Measurements from ENCODE around the gene MN1.

The MN1 gene

DNA sequence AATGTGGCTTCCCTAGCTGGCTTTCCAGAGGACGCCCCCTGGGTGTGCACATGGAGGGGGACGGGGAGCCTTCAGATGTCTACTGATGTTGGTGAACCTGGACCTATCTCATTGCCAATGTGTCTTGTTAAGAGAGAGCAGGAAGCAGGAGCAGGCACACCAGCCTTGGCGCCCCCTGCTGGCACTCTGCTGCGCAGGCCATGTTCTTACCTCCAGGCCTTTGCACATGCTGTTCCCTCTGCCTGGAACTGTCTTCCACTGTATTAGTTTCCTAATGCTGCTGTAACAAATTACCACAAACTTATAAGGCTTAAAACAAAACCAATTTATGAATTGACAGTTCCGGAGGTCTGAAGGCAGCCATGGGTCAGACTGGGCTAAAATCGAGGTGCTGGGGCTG, 23.6 kb upstream of the MN1 start:
- DNase-seq, result peak; percentile 49

DNA sequence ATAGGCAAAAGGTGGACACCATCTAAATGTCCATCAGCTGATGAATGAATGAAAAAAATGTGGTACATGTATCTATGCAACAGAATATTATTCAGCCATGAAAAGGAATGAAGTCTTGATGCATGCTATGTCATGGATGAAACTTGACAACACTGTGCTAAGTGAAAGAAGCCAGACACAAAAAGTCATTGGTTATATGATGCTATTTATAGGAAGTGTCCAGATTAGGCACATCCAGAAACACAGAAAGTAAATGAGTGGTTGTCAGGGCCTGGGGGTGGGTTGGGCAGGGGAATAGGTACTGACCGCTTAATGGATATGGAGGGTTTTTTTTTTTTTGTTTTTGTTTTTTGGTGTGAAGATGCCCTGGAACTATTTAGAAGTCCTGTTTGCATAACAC, 21.7 kb upstream of the MN1 start:
- DNase-seq, result no peak

DNA sequence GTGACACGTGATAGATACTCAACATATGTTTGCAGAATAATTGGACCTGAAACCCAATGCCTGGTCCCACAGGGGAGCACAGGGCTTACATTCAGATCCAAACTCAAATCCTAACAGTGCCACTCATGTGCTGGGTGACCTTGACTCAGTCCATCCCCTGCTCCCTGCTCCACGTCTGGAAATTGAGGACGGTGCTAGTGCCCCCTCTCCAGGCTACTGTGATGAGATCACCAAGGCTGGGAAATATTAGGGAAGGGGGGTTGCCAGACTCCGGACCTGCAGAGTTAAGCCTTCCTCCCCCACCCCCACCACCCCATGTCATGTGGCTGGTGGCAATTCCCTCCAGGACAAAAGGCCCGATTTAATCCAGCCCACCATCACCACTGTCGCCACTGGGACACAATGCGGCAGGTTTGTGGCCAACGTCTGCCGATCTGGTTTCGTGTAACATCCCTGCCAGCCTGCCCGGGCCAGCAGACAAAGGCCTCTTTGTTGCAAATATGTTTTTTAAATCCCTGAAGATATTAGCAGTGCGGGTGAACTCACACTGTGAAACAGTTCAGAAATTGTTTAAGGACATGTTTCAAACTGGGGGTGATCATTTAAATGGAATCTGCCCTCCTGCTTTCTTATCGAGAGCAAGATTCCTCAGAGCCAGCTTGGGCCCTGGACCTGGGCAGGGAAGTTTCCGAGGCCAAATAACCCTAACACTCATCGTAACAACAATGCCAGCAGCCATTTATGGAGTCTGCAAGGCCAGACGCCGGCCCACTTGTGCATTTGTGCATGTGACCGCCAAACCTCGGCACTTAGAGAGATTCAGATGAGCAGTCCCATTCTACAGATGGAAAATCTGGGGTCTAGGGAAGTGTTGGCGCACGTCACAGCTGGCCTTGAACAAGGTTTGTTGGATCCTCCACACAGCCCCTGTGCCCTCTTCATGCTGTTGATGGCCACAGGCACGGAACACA, 19.6 kb upstream of the MN1 start:
- no peak for DNase-seq

DNA sequence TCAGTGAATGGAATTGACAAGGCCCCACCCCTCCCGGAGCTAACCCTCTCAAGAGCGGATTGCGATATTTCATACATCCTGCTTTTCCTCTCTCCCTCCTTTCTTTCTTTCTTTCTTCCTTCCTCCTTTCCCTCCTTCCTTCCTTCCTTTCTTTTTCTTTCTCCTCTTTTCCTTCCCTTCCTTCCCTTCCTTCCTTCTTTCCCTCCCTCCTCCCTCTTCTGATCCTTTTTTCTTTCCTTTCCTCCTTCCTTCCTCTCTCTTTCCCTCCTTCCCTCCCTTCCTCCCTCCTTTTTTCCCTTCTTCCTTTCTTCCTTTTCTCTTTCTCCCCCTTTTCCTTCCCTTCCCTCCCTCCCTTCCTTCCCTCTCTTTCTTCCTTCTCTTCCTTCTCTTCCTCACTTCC, 15.0 kb upstream of the MN1 start:
- no peak for DNase-seq

DNA sequence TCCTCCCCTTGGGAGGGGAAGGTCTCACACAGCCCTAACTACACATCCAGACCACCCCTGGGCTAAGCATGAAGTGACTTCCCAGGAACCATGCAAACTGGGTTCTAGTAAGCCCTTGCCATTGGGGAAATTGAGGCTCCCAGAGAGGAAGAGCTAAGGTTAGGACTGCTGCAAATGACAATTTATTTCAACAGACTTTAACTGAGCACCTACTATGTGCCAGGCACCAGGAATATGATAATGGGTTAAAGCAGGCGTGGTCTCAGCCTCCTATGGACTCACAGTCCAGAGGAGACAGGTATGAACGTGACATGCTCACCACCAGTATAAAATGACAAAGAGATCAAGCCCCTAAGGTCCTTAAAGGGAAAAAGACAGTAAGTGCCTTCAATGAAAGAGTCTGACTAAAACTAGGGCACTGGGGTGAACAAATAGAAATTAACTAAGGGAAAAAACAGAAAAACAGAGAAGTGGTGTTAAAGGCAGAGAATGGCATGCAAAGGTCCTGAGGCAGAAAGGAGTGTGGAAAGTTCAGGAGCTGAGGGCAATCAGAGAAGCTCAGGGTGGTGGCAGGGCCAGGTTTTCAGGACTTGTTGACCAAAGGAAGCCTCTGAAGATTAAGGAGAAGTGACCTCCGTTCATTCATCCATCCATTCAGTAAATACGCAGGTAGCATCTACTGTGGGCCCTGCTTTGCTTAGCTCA, 14.4 kb upstream of the MN1 start:
- DNase-seq, result no peak

DNA sequence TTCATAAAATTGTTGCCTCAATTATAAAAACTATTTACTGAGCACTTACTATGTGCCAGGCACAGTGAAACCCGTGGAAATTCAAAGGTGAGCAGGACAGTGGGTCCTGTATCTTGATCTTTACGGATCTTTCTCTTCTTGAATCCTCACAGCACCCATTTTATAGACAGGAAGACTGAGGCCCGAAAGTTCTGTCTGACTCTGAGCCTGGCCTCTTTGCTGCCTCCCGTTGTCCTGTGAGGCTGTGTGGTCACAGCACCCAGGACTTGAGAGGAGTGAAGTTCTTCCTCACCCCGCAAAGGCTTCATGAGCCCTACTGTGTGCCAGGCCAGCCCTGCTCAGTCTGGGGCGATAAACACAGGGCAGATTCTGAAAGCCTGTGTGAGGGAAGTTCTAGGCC, 13.4 kb upstream of the MN1 start:
- no peak for DNase-seq

DNA sequence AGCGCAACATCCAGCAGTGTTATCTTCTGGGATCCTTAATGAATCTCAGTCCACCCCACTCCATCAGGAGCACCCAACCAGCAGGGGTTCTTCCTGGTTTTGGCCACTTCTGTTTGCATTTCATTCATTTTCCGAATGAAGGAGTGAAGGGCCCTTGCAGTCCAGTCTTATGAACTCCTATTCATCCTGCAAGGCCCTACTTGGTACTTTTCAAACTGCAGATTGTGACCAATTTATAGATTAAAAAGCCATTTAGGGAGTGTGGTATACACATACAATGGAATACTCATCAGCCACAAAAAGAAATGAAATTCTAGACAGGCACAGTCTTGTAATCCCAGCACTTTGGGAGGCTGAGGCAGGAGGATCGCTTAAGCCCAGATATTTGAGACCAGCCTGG, 10.2 kb upstream of the MN1 start:
- DNase-seq, result no peak

DNA sequence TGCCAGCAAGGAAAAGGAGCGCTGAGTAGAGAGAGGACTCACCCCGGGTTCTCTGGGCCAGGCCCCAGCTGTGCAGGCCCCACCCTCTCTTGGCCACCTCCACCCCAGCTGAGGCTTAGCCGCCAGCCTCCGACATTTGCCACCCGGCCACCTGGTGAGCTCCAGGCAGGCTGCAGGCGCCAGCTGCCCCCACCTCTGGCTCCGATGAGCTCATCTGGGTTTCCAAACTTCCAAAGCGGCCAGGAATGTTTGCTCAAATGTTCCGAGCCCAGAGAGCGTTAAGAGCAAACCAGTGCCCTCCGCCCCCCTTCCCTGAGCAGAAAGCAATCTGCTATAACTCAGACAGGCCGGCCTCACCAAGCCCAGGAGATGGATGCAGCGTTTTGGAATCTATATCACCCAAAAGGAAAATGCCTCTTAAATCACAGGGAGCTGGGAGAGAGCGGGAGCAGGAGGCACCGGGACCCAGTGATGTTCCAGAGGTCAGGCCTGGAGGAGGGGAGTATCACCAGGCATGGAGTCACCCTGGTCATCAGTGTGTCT, 9.1 kb upstream of the MN1 start:
- no peak for DNase-seq

DNA sequence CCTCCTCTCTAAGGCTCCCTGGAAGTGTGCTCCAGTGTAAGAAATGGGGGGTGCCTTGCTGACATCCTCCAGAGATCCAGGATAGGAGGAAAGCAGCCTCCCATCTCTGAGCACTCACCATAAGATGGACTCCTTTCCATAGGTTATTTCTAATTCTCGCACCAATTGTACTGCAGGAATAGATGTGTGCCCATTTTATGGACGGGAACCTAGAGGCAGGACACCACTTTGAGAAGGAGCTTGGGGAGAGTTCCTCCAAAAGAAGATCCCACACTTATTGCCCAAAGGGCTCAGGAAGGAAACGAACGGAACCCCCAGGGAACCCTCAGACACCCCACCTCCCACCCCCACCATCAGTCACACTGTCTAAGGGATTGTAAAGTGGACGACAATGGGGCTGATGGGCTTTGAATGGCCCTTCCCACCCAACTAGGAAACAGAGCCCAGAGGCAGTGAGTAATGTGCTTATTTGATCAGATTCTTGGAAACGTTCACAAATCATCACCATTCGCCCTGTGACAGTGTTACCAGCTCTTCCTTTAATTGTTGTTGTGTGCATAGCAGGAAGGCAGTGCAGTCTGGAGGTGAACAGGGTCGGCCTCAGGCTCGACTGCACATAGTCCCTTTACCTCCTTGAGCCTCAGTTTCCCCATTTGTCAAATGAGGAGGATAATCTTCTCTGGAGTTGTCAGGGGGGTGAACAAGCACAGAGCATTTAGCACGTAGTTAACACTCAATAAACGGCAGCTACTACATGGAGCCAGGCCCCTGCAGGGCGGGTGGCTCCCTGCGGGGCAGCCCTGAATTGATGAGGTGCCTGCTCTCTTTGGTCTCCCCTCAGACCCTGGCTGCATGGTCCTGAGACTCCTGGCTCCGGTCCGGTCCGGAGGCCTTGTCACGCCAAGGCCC, 8.4 kb upstream of the MN1 start:
- DNase-seq, result no peak

DNA sequence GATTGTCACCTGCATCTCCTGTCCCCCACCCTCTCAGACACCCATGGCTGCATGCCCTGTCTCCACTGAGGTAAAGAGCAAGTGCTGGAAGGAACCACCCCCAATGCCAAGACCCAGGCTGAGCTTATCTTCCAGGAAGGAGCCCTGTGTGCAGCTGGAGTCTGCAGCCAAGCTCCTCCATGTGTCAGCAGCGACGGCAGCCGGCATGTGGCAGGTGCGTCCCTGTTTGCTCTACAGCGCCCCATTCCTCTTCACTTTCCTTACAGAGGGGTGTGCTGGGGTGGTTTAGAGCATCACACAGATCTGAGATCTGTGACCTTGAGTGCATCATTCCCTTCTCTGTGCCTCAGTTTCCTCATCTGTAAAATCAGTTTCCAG, 7.7 kb upstream of the MN1 start:
- no peak for DNase-seq

DNA sequence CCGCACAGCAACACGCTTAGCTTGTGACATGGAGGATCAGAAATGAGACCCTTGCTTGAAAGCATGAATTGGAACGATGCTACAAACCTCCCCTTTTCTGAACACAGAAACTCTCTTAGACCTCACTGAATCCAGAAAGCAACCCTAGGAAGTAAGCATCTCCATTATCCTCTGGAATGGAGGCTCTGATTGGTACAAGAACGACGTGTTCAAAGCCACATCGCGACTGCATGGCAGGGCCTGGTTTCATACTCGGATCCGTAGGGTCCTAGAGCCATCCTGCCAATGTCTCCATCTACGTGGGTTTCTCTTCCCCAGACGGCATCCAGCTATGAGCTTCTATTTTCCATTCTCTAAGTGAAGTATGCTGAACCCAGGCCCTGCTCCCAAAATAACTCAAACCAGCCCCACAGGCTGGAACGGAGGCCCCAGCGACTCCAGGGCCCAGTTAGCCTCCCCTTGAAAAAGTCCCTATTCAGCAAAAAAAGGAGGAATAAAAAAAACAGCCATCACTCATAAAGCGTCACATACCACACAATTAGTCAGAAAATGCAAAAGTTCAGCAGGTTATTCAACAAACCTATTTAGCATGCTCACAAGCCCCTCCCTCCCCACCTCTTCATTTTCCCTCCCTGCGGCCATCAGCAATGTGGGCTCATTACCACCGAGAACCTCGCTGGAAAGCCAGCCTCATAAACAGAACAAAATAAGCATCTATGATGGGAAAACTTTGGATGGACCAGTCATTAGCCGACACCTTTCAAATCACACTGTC, 7.1 kb upstream of the MN1 start:
- DNase-seq, result no peak

DNA sequence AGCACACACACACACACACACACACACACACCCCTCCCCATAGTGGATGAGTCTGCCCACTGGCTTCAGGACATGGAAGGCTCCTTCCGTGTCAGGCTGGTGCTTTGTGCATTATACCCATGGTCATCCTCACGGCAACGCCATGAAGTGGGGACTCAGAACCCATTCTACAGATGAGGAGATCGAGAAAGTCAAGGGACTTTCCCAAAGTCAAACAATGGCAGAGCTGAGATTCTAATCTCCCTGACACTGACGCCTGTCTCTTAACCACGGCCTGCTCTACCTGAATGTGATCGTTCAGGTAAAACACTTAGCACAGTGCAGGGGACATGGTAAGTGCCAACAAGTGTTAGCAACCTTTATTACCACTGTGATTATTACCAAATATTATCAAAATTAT, 4.3 kb upstream of the MN1 start:
- DNase-seq, result no peak

DNA sequence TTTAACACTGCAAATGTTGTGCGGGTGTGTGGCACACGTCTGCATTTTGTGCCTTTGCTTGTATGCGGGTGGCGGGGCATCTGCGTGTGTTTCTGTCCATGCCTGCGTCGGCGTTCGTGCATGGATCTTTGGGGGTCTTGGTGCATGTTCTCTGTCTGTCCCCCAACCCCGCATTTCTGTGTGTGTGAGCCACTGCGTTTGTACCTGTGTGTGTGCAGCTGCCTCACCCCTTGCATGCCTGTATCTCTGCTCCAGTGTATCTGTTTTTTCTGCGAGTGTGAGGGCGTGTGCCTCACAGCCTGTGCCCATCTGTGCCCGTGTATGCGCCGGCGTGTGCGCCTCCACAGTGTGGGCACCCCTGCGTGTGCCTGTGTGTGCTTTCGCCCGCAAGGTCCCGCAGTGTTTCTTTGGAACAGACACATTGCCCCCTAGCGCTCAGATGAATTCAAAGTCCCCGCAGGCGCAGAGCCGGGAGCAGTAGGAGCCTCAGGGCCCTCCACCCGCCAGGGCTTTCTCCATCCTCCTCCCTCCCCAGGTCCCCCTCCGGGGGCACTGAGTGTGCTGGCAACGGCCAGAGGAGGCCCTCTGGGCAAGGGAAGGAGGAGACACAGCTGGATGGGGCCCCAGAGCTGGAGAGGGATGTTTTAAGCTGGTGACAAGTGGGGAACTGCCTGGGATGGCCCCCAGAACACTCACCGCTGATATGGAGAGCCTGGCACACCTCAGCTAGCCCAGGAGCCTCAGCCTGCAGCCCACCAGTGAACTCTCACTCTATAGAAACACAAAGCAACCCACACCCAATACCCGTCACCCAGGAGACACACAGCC, 3.1 kb upstream of the MN1 start:
- DNase-seq, result peak; percentile 67

DNA sequence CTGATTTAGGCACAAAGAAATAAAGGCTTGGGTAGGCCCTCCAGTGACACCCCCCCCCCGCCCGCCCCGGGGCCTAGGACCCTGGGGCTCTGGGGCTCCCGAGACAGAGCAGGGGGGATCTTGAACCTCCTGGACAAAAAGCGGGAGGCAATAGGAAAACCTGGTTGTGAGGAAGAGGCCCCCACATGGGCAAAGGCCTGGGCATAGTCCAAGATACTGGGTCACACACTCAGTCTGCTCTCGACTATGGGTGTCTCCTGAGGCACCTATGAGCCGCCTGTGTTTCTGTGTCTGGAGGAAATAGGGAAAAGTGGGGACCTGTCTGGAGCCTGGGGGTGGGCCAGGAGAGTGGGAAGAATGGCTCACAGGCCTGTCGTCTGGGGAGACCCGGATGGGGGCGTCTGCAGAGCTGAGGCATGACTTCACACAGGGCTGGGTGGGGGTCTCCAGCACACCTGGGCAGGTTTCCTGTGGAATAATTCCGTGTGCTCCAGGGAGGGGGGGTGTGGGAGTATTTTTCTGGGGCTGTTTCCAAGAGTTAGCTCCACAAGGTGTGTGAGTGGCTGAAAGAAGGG, 2.4 kb upstream of the MN1 start:
- DNase-seq, result no peak

DNA sequence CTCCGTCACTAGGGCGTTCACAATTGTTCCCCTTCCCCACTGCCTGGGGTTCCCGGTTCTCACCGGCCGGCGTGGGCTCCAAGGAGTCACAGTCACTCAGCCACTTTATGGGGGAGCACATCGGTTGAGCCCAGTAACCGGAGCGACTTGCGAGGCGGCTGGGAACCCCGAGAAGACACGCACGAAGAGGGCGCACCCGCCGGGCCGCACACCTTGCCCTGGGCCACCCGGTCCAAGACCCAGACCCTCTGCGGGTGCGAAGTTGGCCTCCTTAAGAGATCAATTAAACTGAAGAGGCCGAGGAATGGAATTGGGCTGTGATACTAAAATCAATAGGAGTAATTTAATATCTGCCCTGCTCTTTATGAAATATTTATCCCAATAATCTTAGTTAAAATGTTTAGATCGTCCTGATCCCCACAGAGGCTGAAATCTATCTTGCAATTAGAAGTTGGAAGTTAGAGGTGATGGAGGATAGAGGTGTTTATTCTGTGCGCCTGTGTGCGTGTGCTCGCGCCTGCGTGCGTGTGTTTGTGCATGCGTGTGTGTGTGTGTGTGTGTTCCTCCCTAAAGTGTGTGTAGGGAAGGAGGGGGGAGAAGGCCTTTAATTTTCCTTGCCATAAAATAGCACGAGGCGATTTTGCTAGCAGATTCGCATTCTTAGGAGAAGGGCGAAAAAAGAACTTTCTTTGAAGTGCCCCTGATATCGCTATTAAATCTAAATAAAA, 954 bp upstream of the MN1 start:
- DNase-seq, result no peak

DNA sequence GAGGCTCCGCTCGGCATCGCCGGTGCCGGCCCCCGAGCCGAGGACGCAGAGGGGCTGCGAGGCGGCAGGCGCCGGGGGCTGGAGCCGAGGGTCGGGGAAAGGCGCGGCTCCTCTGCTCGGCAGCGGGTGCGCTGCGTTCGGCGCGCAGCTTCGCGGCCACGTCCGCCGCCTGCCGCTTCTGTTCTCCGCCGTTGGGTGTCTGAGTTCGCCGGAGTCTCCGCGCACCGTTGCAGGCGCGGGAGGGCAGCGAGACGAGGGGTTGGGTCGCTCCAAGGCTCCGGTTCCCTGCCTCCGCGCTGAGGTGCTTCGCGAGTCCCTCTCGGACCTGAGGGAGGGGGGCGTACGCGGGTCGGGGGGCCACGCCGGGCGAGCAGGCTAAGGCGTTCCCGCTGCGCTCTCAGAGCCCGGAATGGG, 347 bp downstream of the MN1 start:
- DNase-seq, result peak; percentile 54

DNA sequence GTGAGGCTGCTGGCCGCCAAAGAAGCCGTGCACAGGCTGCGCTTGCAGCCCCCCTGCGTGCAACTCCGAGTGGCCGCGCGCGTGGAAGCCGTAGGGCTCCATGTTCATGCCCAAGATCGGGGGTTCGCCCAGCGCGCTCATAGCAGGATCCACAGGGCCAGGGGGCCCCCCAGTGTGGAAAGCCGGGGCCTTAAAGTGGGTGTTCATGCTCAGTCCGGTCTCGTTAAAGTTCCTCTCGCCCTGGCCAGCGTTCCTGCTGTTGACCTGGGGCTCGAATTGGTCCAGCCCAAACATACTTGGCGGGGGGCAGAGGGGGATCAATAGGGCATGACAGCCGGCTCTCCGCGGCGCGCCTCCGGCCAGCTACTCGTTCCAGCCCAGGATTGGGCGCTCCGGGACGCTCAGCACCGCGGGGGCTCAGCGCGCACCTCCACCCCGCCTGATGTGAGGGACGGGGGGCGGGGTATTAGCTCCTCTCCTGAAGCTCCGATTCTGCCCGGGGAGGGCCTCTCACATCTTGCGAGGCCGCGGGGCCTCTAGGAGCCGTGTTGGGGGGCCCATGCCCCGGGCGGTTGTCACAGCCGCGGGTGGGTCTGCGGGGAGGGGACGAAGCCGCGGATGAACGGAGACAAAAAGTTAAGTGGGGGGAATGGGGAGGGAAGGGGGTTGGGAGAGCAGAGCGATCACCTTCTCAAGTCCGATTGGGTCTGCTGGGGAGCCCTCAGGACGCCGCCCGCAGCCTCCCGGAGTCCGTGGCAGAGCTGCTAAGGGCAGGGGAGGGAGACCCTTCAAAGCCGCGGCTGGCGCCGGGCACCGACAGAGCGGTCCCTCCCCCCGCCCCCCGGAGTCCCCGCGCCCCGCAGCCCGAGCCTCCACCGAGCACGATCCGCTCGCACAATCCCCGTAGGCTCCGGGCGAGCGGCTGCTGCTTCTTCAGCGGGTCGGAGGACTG, 1.0 kb downstream of the MN1 start:
- DNase-seq, result peak; percentile 6

DNA sequence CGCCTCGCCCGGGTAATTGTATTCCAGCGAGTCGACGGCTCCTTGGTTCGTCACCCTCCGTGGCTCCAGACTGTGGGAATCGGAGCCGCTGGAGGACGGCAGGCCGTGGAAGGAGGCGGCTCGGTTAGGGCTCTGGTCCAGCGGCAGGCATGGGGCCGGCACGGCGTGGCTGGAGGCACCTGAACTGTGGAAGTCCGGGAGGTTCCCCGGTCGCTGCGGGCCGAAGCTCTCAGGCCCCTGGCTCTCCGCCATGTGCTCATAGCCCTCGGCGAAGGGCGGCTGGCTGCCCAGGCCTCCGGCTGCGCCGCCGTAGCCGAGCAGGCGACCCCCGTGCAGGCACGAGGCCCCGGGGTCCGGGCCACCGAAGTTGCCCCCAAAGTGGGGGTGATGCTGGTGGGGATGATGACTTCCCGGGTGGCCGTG, 1.7 kb downstream of the MN1 start:
- no peak for DNase-seq
